HFF-Myc (cell line): ENCODE results near the gene DACH2.

Experiments
- DNase-seq: peaks from one replicate; pipeline ENCODE4 v3.0.0-alpha.2; 2011; ENCODE audit warnings: low read depth; ENCODE audit errors: extremely low read depth
- H3K4me3 ChIP-seq: replicated peaks from 2 replicates; pipeline ENCODE4 v1.5.1; 2011; ENCODE audit warnings: low read depth, mild to moderate bottlenecking, control low read depth, low read length
- CTCF ChIP-seq: IDR thresholded peaks from 2 replicates; pipeline ENCODE4 v1.5.1; 2012; ENCODE audit warnings: mild to moderate bottlenecking, low read depth, low read length, control low read depth; ENCODE audit errors: missing control alignments

The DACH2 gene

GRCh38 chrX:86809651-86810050 is 661.4 kb downstream of the DACH2 start:
- DNase-seq = no peak
- H3K4me3 ChIP-seq = no peak overlapping the region
- TF ChIP-seq CTCF = no peak

GRCh38 chrX:86829786-86830185 is 681.5 kb downstream of the DACH2 start:
- no peak for DNase-seq
- no peak for TF ChIP-seq CTCF
- no peak overlapping the region for H3K4me3 ChIP-seq

- DNase-seq = no peak
- no peak overlapping the region for H3K4me3 ChIP-seq
- no peak for TF ChIP-seq CTCF
Measured at GRCh38 chrX:86830685-86831084, 682.4 kb downstream of the DACH2 start.

- DNase-seq = no peak
- no peak overlapping the region for H3K4me3 ChIP-seq
- TF ChIP-seq CTCF = no peak
Measured at GRCh38 chrX:86845101-86845500, 696.9 kb downstream of the DACH2 start.
